GM23248 (cell line): ENCODE measurements around the gene KHSRP. TPM values are rescaled to one million over a fixed set of nuclear protein-coding genes. Genes with fewer than 3 reads are reported as not detected.

Experiments
- DNase-seq: peaks from one replicate; pipeline ENCODE4 v3.0.0-alpha.2; 2015
- H2AFZ ChIP-seq: fragments of 200-600 bp; sonication (generic); 2 replicates; pipeline ENCODE4 v1.6.1; 2016; ENCODE audit warnings: antibody characterized with exemption
- H3F3A ChIP-seq: fragments of 200-600 bp; sonication (generic); 2 replicates; pipeline ENCODE4 v1.6.1; 2016; ENCODE audit warnings: mild to moderate bottlenecking, antibody characterized with exemption, mixed run types; ENCODE audit not compliant: insufficient read depth
- H3K27ac ChIP-seq: fragments of 200-600 bp; sonication (generic); 2 replicates; pipeline ENCODE4 v1.5.1; 2016; ENCODE audit warnings: mild to moderate bottlenecking
- H3K27me3 ChIP-seq: fragments of 200-600 bp; sonication (generic); replicated peaks from 2 replicates; pipeline ENCODE4 v1.6.1; 2016; ENCODE audit warnings: mild to moderate bottlenecking; ENCODE audit not compliant: insufficient read depth
- H3K36me3 ChIP-seq: fragments of 200-600 bp; sonication (generic); 2 replicates; pipeline ENCODE4 v1.6.1; 2016; ENCODE audit warnings: low read depth, mild to moderate bottlenecking
- H3K4me1 ChIP-seq: fragments of 200-600 bp; sonication (generic); 2 replicates; pipeline ENCODE4 v1.6.1; 2016; ENCODE audit warnings: mild to moderate bottlenecking; ENCODE audit not compliant: insufficient read depth
- H3K4me2 ChIP-seq: fragments of 200-600 bp; sonication (generic); one replicate; pipeline ENCODE4 v1.6.1; 2016; ENCODE audit warnings: mild to moderate bottlenecking; ENCODE audit not compliant: unreplicated experiment
- H3K4me3 ChIP-seq: fragments of 200-600 bp; sonication (generic); 2 replicates; pipeline ENCODE4 v1.5.1; 2016; ENCODE audit warnings: mild to moderate bottlenecking
- H3K79me2 ChIP-seq: fragments of 200-600 bp; sonication (generic); 2 replicates; pipeline ENCODE4 v1.6.1; 2016; ENCODE audit warnings: mild to moderate bottlenecking; ENCODE audit not compliant: insufficient read depth
- H3K9ac ChIP-seq: fragments of 200-600 bp; sonication (generic); 2 replicates; pipeline ENCODE4 v1.6.1; 2016; ENCODE audit warnings: mild to moderate bottlenecking
- H3K9me2 ChIP-seq: fragments of 200-600 bp; sonication (generic); 2 replicates; pipeline ENCODE4 v1.6.1; 2016; ENCODE audit warnings: mixed run types, mild to moderate bottlenecking, moderate library complexity; ENCODE audit not compliant: insufficient read depth
- H3K9me3 ChIP-seq: fragments of 200-600 bp; sonication (generic); one replicate; pipeline ENCODE4 v1.6.1; 2017; ENCODE audit warnings: low read depth
- H4K20me1 ChIP-seq: fragments of 200-600 bp; sonication (generic); 2 replicates; pipeline ENCODE4 v1.6.0; 2016; ENCODE audit not compliant: insufficient read depth
- EZH2 ChIP-seq: fragments of 200-600 bp; sonication (generic); IDR thresholded peaks from 2 replicates; pipeline ENCODE4 v1.6.1; 2018; ENCODE audit warnings: antibody characterized with exemption, mild to moderate bottlenecking; ENCODE audit not compliant: insufficient read depth, poor library complexity, severe bottlenecking
- EZH2phosphoT487 ChIP-seq: fragments of 200-600 bp; sonication (generic); IDR thresholded peaks from 2 replicates; pipeline ENCODE4 v1.6.1; 2018; ENCODE audit warnings: antibody characterized with exemption, moderate library complexity, mild to moderate bottlenecking, low read depth; ENCODE audit not compliant: insufficient read depth
- WGBS, 2 experiments: methylation state at CpG; one replicate each; pipeline ENCODE4 v1.1.6; 2015 to 2017; ENCODE audit warnings: low lambda C conversion rate in 2 of 2, low coverage in 1 of 2; ENCODE audit errors: missing lambda C conversion rate in 2 of 2; 5-methylcytosine and 5-hydroxymethylcytosine counted together
- in situ Hi-C: fragments of 300-500 bp; cut with MboI; formaldehyde crosslinking; loops from 2 replicates; pipeline ENCODE4 v1.15.0; 2020
- polyA plus RNA-seq: library from polyadenylated mRNA; unstranded; fragments of >200 nt; fragmentation: Nextera tagmentation; extraction: Ambion mirVana; gene quantifications from 2 replicates; pipeline ENCODE4 v1.2.1, GENCODE V29; 2016
- total RNA-seq: library from RNA; depleted of rRNA; stranded (reverse); fragments of >200 nt; shearing (Covaris generic); gene quantifications from 2 replicates; pipeline ENCODE4 v1.2.3, GENCODE V29; 2014

The KHSRP gene
- total and polyA plus RNA-seq, 2 experiments from 2014 or later = 17.3 to 61.6 TPM

GRCh38 chr19:6424939-6425731 lies 524 bp upstream of the KHSRP start:
- Histone ChIP-seq H2AFZ (peak overlapping the region; percentile 88), H4K20me1 (peaks cover 11% of the 10 kb centered on the region), H3K79me2 (peaks cover 40% of the 10 kb centered on the region), H3K4me1 (peaks cover 12% of the 10 kb centered on the region), H3K27me3 (no peaks in the 10 kb centered on the region), H3K4me3 (no peak overlapping the region), H3K36me3 (peaks cover 5% of the 10 kb centered on the region; the same call in 1 of the 2 replicates), H3K9ac (peak overlapping the region; percentile 36), H3K9me2 (no peaks in the 10 kb centered on the region), H3K4me2 (peak overlapping the region; percentile 10), H3F3A (no peaks in the 10 kb centered on the region; the same call in 1 of the 2 replicates), H3K9me3 (no peaks in the 10 kb centered on the region), H3K27ac (peak overlapping the region; percentile 63)
- TF ChIP-seq EZH2 = no peak
- no peak for TF ChIP-seq EZH2phosphoT487
- peak; percentile 100 for DNase-seq
- 5 to 6% methylated on average over 42 of the region's 43 CpGs for WGBS, 2 experiments
- in situ Hi-C loops = no loop called here

- Histone ChIP-seq H3K4me1 (peaks cover 12% of the 10 kb centered on the region), H3K9me2 (no peaks in the 10 kb centered on the region), H3K9me3 (no peaks in the 10 kb centered on the region), H3K36me3 (peaks cover 12% of the 10 kb centered on the region; the same call in 1 of the 2 replicates), H4K20me1 (peaks cover 11% of the 10 kb centered on the region), H3K4me2 (peak overlapping the region; percentile 99), H3K27me3 (no peaks in the 10 kb centered on the region), H3K9ac (peak overlapping the region; percentile 94), H3K4me3 (peak overlapping the region; percentile 100), H3K27ac (peak overlapping the region; percentile 52), H3K79me2 (peaks cover 55% of the 10 kb centered on the region), H2AFZ (no peak overlapping the region), H3F3A (no peaks in the 10 kb centered on the region; the same call in 1 of the 2 replicates)
- DNase-seq = peak; percentile 81
- TF ChIP-seq EZH2 (no peak), EZH2phosphoT487 (no peak)
- in situ Hi-C loops = no loop called here
- 1% methylated on average over 15 to 20 of the region's 20 CpGs for WGBS, 2 experiments
These were observed 964 bp downstream of the KHSRP start for GRCh38 chr19:6423499-6424194.

- H3K79me2 ChIP-seq = peaks cover 68% of the 10 kb centered on the region
- H3K4me2 ChIP-seq = no peak overlapping the region
- no peaks in the 10 kb centered on the region; the same call in 1 of the 2 replicates for H3F3A ChIP-seq
- H4K20me1 ChIP-seq = peaks cover 11% of the 10 kb centered on the region
- no peak overlapping the region for H2AFZ ChIP-seq
- in situ Hi-C loops = no loop called here
- H3K9me2 ChIP-seq = no peaks in the 10 kb centered on the region
- H3K36me3 ChIP-seq = peaks cover 12% of the 10 kb centered on the region; the same call in 1 of the 2 replicates
- no peak overlapping the region for H3K4me3 ChIP-seq
- H3K9me3 ChIP-seq = no peaks in the 10 kb centered on the region
- no peak for DNase-seq
- H3K27ac ChIP-seq = no peak overlapping the region
- 78 to 81% methylated on average over 19 to 20 of the region's 20 CpGs for WGBS, 2 experiments
- peaks cover 12% of the 10 kb centered on the region for H3K4me1 ChIP-seq
- TF ChIP-seq EZH2 = no peak
- no peak for TF ChIP-seq EZH2phosphoT487
- peak overlapping the region; percentile 94 for H3K9ac ChIP-seq
- no peaks in the 10 kb centered on the region for H3K27me3 ChIP-seq
These were observed 3.3 kb downstream of the KHSRP start for GRCh38 chr19:6421075-6422014.

GRCh38 chr19:6418562-6418932 lies 6.1 kb downstream of the KHSRP start:
- Histone ChIP-seq H3K9me3 (no peaks in the 10 kb centered on the region), H3K27me3 (no peaks in the 10 kb centered on the region), H3K4me1 (peaks cover 12% of the 10 kb centered on the region), H3K27ac (no peak overlapping the region), H3K4me2 (no peak overlapping the region), H4K20me1 (peaks cover 11% of the 10 kb centered on the region), H3F3A (no peaks in the 10 kb centered on the region; the same call in 1 of the 2 replicates), H3K9me2 (no peaks in the 10 kb centered on the region), H3K36me3 (peaks cover 12% of the 10 kb centered on the region; the same call in 1 of the 2 replicates), H3K4me3 (no peak overlapping the region), H2AFZ (no peak overlapping the region), H3K79me2 (peaks cover 62% of the 10 kb centered on the region), H3K9ac (no peak overlapping the region)
- TF ChIP-seq EZH2 (no peak), EZH2phosphoT487 (no peak)
- in situ Hi-C loops = no loop called here
- 91 to 95% methylated on average over 18 to 19 of the region's 19 CpGs for WGBS, 2 experiments
- DNase-seq = no peak
